Muscle of back (tissue), 13 donors: ENCODE measurements around the gene SMAD2. TPM values are rescaled to one million over a fixed set of nuclear protein-coding genes. Genes with fewer than 3 reads are reported as not detected.
"Not testable (repeated sequence)": the region's sequence is repeated elsewhere in the genome, so short reads cannot be mapped to it uniquely, and the experiment has no call there.

ENCODE experiments used
- DNase-seq, 3 donors: peaks; one replicate each; pipeline versions ENCODE4 v3.0.0 to v3.0.0-alpha.2; 2013
- long read RNA-seq, 9 donors: transcript quantifications; one replicate each; lab custom pipeline, GENCODE V29; 2026
- polyA plus RNA-seq, 10 donors: library from polyadenylated mRNA; unstranded; fragments of 120-200 nt; gene quantifications; one replicate each; pipeline ENCODE4 v1.2.1, GENCODE V29; 2013; ENCODE audit not compliant: insufficient read length in 10 of 10

The SMAD2 gene
- 10 to 100 TPM; 54.5 to 76.1 (median 62.4) TPM for polyA plus RNA-seq
- long read RNA-seq, donor 1, full-length matches to known transcripts: 3 of 3 reads
- long read RNA-seq, donor 1, partial matches to known transcripts: 0 of 3 reads
- long read RNA-seq, donor 1, other reads (novel, unspliced or antisense): 0 of 3 reads
- long read RNA-seq, donor 2, full-length matches to known transcripts: 3 of 3 reads
- long read RNA-seq, donor 2, partial matches to known transcripts: 0 of 3 reads
- long read RNA-seq, donor 2, other reads (novel, unspliced or antisense): 0 of 3 reads
- long read RNA-seq, donor 3: 0 reads
- long read RNA-seq, donor 4, full-length matches to known transcripts: 5 of 5 reads
- long read RNA-seq, donor 4, partial matches to known transcripts: 0 of 5 reads
- long read RNA-seq, donor 4, other reads (novel, unspliced or antisense): 0 of 5 reads
- long read RNA-seq, donor 5, full-length matches to known transcripts: 5 of 11 reads
- long read RNA-seq, donor 5, partial matches to known transcripts: 0 of 11 reads
- long read RNA-seq, donor 5, other reads (novel, unspliced or antisense): 6 of 11 reads
- long read RNA-seq, donor 6, full-length matches to known transcripts: 8 of 8 reads
- long read RNA-seq, donor 6, partial matches to known transcripts: 0 of 8 reads
- long read RNA-seq, donor 6, other reads (novel, unspliced or antisense): 0 of 8 reads
- long read RNA-seq, donor 7, full-length matches to known transcripts: 3 of 3 reads
- long read RNA-seq, donor 7, partial matches to known transcripts: 0 of 3 reads
- long read RNA-seq, donor 7, other reads (novel, unspliced or antisense): 0 of 3 reads
- long read RNA-seq, donor 8, full-length matches to known transcripts: 3 of 3 reads
- long read RNA-seq, donor 8, partial matches to known transcripts: 0 of 3 reads
- long read RNA-seq, donor 8, other reads (novel, unspliced or antisense): 0 of 3 reads
- long read RNA-seq, donor 9: 0 reads

DNA sequence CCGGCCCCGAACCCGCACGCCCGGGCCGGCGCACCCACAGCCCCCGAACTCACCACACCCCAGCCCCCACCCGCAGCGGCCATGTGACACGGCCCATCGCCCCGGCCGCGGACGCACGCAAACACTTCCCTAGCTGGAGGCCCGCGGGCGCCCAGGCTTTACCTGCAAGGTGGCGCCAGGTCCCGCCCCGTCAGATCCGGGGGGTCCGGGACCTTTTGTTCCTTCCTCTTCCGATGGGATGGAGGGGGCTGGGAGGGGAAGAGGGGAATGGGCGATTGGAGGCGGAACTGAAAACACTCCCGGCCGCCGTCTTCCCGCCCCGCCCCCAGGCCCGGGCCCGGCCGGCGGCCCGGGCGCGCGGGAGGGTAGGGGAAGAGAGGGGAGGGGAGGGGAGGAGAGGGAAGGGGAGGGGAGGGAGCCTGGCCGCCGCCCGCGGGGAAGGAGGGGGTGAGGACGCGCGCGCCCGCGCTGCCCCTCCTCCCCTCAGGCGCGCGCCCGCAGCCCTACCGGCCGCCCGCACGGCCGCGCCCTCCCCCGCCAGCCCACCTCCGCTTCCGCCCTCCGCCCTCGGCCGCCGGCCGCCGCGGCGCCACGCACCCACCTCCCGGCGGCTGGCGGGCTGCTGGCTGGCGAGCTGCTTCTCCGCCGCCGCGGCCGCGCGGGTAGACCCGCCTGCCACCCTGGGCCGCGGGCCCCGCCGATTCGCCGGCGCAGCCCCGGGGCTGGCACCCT lies at the start of gene SMAD2:
TSS of gene SMAD2 (minus strand) at position 461 of the 732 bp plus-strand sequence. CDS start 33,903 bp downstream, outside the sequence.
- DNase-seq: peak; percentile 74 to 92 (median 88)

DNA sequence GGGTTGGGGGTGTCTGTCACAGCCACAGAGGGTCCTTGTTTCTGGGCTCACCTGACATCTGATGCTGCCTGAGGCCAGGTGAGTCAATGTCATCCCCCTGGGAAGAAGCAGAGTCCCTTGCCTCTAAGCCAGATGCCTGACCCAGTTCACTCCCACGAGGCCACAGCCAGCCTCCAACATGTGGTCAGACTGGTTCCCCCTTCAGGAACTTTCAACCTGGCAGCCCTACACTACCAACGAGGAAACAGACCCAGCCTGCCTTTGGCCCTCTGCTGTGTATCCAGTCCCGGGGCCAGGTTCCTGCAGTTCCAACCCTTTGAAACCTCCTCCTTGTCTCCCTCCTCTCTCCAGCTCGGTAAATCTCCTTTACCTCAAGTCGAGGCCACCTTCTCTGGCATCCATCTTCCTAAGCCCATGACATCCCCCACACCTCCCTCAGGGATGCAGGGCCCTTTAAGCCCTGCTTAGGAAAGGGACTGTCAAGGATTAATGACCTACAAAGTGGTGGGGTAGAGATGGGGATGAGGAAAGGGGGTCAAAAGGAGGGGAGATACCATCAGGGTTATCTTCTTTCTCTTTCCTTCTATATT lies 49.2 kb upstream of the SMAD2 start:
- DNase-seq: no peak

DNA sequence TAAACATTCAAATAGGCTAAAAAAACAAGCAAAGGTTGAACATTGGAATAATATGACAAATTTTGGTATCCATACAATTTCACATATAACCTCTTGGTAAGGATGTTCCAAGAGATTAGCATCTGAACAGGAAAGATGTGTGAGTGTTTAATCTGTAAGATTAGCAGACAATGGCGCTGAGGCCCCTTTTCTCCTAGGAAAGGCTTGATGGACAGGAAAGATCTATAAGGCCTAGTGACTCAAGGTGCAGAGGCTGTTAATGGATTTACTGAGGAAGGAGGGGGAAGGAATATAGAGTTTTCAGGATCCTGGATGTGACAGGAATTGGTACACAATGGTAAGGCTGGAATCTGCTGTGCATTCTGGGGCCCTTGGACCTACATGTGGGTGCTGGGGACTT lies 48.1 kb upstream of the SMAD2 start:
- DNase-seq: no peak

DNA sequence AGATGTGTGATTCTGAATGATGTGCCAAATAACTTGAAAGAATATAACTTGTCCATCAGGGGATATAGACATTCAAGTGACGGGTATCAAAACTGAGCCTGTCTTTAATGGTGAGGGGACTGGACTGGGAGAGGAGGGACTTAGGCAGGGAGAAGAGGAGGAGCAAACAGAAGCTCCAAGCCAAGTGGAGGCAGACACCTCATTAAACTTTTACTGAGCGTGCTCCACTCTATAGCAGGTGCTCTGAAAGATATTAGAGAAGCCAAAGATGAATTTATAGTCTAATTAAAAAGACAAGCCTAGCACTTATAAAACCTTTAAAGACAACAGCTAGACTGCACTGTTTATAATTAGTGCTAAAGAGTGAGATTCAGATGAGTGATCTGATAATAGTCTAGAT lies 47.7 kb upstream of the SMAD2 start:
- DNase-seq: no peak

DNA sequence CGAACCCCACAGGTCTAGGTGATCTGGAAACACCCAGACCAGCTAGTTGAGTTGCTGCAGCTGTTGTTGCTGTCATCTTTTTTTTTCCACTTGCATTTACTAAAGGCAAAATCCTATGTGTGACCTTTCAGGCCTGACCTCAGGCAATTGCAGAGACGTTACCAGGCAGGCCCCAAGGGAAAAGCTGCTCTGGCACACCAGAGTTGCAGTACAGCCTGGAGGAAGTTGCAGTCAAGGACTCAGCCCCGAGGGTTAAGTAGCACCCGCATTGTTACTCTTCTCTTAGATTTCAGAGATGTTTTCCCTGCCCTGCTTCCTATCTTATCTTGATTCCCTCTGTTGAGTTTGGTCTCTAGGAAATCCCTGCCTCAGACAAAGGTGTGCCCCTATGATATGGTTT lies 45.2 kb upstream of the SMAD2 start:
- DNase-seq: no peak

DNA sequence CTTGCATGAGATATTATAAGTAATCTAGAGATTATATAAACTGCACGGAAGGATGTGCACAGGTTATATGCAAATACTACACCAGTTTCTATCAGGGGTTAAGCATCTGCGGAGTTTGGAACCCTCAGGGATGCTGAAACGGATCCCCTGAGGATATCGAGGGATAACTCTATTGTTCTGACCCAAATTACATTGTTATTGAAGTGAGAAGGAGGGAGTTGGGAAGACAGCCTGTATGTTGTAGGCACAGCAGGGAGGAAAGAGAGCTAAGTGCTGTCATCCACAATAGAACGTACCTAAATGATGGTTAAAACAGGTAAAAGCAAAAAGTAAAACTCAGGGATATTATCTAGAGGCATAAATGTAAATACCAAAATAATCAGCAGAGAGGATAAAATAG lies 44.6 kb upstream of the SMAD2 start:
- no peak for DNase-seq

DNA sequence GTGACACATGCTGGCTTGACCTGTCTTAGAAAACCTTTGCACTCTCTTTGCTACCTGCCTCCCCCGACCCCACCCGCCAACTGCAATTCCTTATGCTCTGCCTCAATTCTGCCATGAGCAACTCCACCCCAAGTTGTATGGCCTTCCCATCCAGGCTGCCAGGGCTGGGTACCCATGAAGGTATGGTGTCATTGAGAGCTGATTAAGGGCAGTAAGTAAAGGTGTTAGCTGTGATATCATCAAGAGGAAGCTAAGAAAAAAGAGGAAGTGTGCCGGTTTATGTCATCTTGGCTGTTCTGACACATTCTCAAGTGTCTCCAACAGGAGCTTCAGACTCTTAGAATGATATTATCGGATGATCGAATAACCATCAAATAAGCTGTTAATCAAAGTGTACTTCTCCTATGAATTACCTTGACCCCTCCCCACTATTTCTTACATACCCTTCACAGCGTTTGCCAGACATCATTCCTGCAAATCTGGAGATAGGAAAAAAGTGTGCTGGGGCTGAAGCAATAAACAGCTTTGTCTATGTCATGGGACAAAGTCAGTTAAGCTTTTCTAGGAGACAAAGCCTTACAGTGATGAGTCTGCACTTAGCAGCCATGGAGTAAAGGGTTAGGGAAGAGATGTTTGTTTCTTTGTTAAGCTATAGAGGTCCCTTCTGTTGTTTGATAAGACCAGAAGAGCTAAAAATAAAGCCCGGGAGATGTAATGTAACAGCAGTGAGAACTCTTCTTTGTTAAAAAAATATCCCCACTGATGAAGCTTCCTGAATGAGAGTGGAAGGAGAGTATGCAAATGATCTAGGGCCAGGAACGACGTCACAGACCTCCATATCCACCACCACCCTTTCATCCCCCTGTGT lies 40.4 kb upstream of the SMAD2 start:
- no peak for DNase-seq

DNA sequence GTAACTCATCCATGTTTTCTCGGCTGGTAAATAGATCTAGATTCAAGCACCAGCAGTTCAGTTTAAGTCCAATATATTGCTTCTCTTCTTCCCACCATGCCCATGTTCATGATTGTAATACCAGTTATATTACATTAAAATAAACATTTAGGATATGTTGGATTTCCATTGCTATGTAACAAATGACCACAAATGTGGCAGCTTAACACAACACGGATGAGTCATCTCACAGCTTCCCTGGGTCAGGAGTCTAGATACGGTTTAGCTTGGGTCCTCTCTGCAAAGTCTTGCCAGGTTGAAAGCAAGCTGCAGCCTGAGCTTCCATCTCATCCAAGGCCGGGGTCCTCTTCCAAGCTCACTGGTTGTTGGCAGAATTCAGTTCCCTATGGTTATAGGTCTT lies 39.4 kb upstream of the SMAD2 start:
- DNase-seq: peak in 1 of 3 donors; percentile 22

DNA sequence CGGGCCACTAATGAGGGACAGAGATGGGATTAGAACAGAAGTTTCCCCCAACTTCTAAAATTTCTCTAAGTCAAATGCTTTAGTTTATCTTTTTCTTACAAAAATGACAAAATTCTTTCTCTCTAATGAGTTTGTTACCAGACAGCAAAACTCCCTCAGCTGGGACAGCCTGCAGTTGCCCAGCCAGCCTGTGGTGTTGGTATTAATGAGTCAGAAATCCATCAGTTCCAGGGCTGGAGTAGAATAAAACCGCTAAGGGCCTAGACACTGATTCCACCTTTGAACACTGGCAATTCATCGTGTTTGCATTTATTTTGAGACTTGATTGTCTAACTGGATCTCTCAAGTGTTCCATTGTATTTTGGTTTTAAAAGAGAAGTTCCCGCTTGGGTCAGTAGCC lies 38.3 kb upstream of the SMAD2 start:
- no peak for DNase-seq

DNA sequence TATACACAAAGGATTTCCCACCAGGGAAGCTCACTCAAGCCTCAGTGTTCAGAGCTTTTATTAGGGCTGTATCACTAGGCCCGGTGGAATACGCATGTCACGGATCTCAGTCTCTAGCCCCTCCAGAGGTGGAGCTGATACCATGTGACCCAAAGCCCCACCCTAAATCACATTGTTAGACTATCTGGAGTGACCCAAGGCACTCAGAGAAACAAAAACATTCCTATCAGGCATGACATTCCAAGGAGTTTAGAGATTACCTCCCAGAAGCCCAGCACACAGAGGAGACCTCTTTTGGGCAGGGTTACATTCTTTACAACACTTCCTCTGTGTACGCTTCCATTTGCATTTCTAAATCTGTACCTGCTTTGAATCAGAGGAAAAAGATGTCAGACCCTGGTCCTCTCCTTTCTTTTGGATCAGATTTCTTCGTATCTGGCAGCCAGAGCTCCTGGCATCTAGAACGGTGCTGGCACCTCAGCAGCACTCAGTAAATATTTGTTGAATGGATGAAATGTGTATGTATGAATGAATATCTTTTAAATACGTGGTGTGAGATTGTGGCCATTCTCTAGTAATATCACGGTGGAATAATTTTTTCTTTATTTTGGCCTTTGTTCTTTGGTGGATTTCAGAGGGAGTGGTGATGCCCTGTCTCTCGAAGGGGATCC lies 37.7 kb upstream of the SMAD2 start:
- DNase-seq: no peak

DNA sequence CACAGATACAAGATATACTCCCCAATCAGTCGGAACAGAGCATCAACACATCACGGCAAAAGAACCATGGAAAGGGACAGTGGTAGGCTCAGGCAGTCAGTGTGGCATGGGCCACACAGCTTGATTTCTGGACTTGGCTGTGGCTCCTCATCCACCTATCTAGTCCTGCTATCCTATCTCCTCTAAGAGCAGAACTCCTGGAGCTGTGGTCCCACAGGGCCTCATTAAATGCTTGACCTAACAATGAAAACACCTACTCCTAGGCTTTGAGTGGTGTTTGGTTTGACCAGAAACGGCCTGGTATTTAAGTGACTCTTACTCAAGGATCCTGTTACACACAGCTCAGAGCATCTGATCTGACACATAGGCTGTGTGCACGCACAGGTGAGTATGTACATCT lies 33.6 kb upstream of the SMAD2 start:
- DNase-seq: no peak

DNA sequence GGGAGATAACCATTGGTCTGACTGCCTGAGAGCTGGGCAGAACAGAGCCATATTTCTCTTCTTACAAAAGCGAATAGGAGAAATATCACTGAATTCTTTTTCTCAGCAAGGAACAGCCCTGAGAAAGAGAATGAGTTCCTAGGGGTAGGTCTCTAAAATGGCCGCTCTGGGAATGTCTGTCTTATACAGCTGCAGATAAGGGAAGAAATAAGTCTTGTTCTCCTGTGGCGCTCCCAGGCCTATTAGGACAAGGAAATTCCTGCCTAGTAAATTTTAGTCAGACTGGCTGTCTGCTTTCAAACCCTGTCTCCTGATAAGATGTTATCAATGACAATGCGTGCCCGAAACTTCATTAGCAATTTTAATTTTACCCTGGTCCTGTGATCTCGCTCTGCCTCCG lies 30.5 kb upstream of the SMAD2 start:
- not testable (repeated sequence) for DNase-seq

DNA sequence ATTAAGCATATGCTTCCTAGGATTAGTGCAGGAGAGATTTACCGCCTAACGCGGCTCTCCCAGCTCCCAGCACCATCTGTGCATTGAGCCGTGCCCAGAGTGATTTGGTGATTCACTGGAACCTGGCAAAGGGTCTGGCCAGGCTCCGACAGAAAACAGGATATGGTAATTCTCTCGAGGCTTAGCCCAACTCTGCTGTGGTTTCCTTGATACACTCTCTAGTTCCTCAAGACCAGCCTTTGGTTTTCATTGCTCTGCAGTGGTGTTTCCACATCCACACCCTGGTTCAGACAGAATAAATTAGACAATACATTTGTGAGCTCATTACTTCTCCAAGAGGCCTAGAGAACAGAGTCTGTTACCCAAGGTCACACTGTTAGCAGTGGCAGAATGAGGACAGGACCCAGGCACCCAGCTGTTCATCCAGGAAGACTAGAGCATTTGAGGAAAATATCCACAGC lies 23.0 kb upstream of the SMAD2 start:
- peak in 2 of 3 donors; percentile 39 to 56 for DNase-seq

DNA sequence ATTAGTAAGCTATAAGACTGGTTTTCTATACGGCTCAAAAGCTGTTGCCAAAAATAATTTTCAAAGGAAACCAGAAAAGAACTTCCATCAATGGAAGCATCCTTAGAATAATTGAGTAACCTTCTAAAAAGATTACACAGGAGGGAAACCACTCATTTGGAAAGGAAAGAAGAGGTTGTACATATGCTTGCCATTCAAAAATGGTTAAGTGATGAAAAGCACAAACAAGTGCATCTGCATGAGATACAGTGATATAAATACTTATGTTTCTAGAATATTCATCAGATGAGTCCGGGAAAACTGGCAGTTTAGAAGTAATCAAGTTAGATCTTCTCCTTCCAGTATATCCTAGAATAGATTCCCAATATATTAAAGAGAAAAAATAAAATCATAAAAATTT lies 20.1 kb upstream of the SMAD2 start:
- DNase-seq: no peak

DNA sequence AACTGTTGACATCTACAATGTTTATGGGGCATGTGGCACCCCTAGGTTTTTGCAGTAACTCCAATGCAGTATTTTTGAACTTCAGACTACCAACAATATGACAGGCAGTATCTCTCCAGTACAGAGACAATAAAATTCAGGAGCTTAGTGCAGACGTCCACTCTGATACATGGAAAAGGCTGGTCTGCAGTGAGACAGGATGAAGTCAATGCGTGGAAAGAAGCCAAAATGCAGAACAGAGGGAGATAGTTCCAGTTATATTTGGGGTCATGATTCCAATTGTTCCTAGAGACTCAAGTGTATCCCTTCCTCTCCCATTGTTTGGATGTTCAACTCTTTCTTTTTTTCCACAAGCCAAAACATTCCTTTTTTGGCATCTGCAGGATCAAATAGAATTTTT lies 18.7 kb upstream of the SMAD2 start:
- DNase-seq: peak in 2 of 3 donors; percentile 38 to 52

DNA sequence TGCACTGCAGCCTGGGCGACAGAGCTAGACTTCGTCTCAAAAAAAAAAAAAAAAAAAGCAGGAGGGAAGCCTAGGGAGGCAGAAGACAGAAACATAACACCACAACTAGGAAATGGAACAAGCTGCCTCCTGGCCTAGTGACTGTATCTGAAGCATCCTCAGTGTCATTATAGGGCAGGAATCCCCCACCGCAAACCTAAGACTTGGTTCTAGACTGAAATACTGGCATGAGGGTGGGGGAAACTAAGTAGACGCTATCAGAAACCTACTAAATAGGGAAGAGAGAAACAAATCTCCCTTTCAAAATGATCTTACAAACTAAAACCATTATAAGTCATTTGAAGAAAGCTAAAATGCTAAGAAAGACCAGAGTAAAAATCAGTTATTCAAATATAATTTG lies 16.4 kb upstream of the SMAD2 start:
- DNase-seq: no peak

DNA sequence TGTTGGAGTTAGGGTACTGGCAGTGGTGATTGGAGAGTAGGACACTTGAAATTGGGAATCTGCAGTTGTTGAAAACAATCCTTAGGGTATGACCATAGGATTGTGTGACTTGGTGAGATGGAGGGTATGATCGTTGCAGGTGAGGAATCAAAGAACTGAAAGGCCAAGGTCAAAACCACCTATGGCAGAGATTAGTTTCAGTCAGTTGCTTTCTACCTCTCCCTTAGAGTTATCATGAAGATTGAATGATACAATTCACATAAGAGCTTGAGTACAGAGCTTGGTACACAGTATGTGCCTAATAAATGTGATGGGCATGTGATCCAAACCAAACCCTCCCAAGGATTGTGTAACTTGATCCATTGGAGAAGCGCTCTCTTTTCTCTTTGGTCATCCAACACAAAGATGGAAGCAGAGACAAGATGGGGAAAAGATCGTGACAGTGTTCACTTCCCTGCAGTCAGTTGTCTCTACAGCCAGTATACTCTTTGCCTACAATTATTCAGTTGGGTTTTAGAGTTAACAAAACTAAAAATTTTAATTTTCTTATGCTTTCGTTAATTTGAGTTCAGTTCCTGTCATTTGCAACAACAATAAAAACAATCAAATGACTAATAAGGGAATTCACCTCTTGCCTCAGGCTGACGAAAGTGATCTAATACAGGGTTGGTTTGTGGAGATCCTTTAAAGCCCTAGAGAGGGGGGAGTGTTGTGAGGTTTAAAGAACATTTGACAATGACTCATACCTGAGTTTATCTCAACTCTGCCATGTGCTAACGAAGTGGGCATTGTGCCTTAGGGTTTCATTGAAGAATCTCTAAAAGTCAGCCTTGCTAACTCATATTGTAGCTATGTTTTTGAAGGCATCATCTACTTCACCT lies 14.8 kb upstream of the SMAD2 start:
- no peak for DNase-seq

DNA sequence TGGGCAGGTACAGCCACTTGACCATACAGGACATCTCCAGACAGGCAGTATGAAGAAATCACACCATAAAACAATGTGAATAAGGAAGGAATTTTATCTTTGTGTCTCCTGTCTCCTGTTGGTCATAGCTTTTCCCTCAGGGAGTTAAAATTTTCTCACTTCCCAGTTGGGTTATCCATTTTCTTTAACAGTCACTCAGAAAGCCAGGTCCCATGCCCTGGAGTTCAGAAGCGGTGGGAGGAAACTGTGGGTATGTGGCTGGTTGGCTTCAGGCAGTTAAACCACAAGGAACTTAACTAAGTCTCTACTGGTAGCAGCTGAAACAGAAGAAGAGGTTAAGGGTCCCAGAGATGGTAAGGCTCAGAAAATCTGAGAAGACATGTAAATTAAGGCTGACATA lies 6.5 kb upstream of the SMAD2 start:
- no peak for DNase-seq
